Ectodermal cell (in vitro differentiated cells): Measurements from ENCODE around the gene TMEM132A.
"Not testable (repeated sequence)": the region's sequence is repeated elsewhere in the genome, so short reads cannot be mapped to it uniquely, and the experiment has no call there.

ENCODE experiments used
- H3K27ac ChIP-seq: 2 replicates; pipeline ENCODE4 v1.7.0; 2013; ENCODE audit warnings: mild to moderate bottlenecking, low read depth, low read length; ENCODE audit not compliant: insufficient read depth, poor library complexity, severe bottlenecking
- H3K27me3 ChIP-seq: 2 replicates; pipeline ENCODE4 v1.7.0; 2013; ENCODE audit warnings: mild to moderate bottlenecking, low read length; ENCODE audit not compliant: insufficient read depth, control insufficient read depth, poor library complexity, severe bottlenecking
- H3K36me3 ChIP-seq: one replicate; pipeline ENCODE4 v1.7.0; 2013; ENCODE audit warnings: low read length; ENCODE audit not compliant: control insufficient read depth, insufficient read depth
- H3K4me1 ChIP-seq: one replicate; pipeline ENCODE4 v1.7.0; 2013; ENCODE audit warnings: low read length; ENCODE audit not compliant: control insufficient read depth, insufficient read depth
- H3K4me3 ChIP-seq: 2 replicates; pipeline ENCODE4 v1.7.0; 2013; ENCODE audit warnings: low read depth, low read length, control low read depth; ENCODE audit not compliant: insufficient read depth
- H3K9me3 ChIP-seq: 2 replicates; pipeline ENCODE4 v1.7.0; 2013; ENCODE audit warnings: mild to moderate bottlenecking, low read length, moderate library complexity; ENCODE audit not compliant: control insufficient read depth
- WGBS, 2 experiments: methylation state at CpG; one replicate each; pipeline ENCODE4 v1.1.7; 2013; ENCODE audit warnings: missing lambda C conversion rate in 2 of 2; 5-methylcytosine and 5-hydroxymethylcytosine counted together

Gene TMEM132A

DNA sequence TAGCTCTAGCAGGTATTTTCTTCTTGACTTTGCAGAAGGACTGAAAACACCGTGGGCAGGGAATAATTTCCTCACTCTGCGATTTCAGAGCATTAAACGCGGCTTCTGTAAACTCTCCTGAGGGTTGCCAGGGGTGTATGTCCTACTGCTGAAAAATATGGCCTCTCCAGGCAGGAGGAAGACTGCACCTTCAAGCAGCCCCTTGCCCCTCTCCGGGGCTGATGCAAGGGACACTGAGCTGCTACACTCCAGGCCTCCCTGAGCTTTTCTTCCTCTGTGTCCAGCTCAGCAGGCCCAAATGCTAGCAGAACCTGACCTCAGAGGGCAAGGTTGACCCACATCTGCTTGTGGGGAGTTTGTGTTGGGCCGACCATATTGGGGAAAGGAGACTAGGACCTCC lies 49.4 kb downstream of the TMEM132A start:
- H3K27ac ChIP-seq: no peak overlapping the region
- WGBS, 2 experiments: 93 to 94% methylated on average over 6 of the region's 6 CpGs
- no peaks in the 10 kb centered on the region for H3K9me3 ChIP-seq
- H3K4me3 ChIP-seq: no peak overlapping the region
- no peaks in the 10 kb centered on the region for H3K27me3 ChIP-seq
- H3K4me1 ChIP-seq: no peaks in the 10 kb centered on the region
- H3K36me3 ChIP-seq: no peaks in the 10 kb centered on the region

DNA sequence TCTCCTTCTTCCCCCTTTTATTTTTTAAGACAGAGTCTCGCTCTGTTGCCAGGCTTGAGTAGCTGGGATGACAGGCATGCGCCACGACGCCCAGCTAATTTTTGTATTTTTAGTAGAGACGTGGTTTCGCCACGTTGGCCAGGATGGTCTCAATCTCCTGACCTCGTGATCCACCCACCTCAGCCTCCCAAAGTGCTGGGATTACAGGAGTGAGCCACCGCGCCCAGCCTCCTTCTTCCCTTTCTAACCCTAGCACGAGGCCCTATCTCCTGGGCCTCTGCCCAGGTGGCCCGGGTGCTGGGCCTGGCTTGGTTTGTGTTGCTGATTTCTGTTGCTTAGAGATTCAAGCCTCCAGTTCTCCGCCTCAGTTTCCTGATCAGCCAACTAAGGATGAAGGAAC lies 50.1 kb downstream of the TMEM132A start:
- H3K4me1 ChIP-seq, H3K9me3 ChIP-seq, H3K27me3 ChIP-seq, H3K36me3 ChIP-seq, H3K27ac ChIP-seq, H3K4me3 ChIP-seq: not testable (repeated sequence)
- 91% methylated on average over 13 of the region's 13 CpGs for WGBS, 2 experiments

DNA sequence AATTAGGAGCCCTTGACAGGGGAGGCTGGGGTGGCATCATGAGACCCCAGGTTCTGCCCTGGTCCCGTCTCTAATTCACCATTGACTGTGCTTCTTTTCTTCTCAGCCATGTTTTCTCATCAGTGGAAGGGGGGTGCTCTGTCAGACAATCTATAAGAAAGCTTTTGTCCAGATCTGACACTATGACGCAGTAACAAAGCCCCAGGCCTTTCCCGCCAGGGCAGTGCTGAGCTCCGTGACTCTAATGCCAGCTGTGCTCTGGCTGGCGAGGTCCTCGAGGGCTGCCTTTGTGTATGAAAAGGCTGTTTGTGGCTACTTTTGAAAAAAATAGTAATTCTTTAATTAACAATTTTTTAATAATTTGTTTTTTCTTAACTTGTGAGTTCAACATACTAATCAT lies 50.5 kb downstream of the TMEM132A start:
- Histone ChIP-seq H3K4me3 (no peak overlapping the region), H3K27ac (no peak overlapping the region), H3K4me1 (no peaks in the 10 kb centered on the region), H3K9me3 (no peaks in the 10 kb centered on the region), H3K36me3 (no peaks in the 10 kb centered on the region), H3K27me3 (no peaks in the 10 kb centered on the region)
- 86 to 94% methylated on average over 5 to 6 of the region's 6 CpGs for WGBS, 2 experiments

DNA sequence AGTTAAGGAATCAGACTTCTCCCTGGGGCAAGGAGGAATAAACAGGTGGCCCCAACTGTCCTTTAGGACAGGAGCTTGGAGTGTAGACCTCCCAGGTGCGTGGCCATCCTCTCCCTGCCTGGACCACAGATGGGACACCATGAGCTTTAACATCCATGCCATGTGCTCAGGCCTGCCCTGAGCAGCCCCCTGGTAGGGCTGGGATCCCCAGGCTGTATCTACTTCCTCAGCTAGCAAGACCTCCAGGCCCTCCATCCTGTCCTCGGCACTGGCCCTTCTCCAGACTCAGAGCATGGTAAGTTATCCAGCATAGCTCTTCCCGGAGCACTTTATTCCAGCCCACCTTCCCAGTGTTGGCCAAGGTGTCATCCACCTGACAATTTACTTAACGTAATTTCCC lies 53.0 kb downstream of the TMEM132A start:
- WGBS, 2 experiments: 91% methylated on average over 4 of the region's 4 CpGs
- Histone ChIP-seq H3K9me3 (no peaks in the 10 kb centered on the region), H3K4me1 (no peaks in the 10 kb centered on the region), H3K27ac (no peak overlapping the region), H3K36me3 (no peaks in the 10 kb centered on the region), H3K27me3 (no peaks in the 10 kb centered on the region), H3K4me3 (no peak overlapping the region)

DNA sequence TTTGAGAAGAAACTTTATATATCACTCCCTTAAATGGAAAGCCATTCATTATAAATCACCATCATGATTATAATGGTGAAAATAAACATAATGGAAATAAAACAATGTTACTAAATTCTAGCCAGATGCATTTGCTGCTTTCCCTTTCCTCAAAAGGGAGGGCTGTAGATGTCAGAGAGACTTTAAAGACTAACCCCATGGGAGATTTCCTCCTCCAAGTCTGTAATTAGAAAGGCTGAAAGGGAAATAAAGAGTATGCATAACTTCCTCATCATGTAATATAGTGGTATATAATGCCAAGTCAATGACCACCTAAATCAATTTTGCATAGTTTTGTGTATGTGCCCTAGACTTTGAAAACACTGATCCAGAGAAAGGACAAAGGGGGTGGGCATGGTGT lies 53.6 kb downstream of the TMEM132A start:
- no peaks in the 10 kb centered on the region for H3K9me3 ChIP-seq
- H3K27me3 ChIP-seq: no peaks in the 10 kb centered on the region
- no peak overlapping the region for H3K27ac ChIP-seq
- no peaks in the 10 kb centered on the region for H3K4me1 ChIP-seq
- H3K4me3 ChIP-seq: no peak overlapping the region
- no peaks in the 10 kb centered on the region for H3K36me3 ChIP-seq

DNA sequence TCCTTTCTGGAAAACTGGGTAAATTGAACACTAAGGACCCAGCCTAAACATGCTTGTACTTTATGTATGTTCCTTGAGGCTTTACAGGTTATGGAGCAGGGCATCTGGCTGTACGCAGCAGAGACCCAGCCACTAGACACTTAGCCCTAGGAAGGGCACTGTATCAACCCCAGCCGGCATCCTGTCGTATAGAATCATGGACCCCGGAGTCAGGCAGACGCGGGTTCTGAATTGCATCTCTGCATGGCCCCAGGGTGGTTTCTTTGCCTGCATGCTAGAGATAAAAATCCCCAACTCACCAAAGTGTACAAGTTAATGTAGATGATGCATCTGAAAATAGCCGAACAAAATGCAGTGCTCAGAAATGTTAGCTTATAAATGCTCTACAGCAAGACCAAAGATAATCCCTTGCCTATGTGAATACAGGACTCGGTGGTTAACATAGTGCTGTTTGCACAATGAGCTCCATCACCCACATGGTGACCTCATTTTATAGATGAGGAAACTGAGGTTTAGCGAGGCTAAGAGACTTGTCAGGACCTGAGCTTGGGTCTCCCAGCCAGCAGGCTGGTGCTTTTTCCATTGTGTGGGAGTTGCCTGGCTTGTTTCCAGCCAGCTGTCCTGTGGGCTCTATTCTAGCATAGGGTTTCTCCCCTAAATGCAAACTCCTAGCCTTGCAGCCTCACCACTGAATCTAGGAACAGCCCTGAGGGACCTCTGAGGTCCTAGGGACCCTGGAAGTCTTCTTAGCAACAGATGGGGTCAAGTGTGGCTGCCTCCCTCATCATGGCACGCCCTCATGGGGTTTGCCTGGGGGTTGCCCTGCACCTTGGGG lies 54.5 kb downstream of the TMEM132A start:
- Histone ChIP-seq H3K27me3 (no peaks in the 10 kb centered on the region), H3K4me3 (no peak overlapping the region), H3K36me3 (no peaks in the 10 kb centered on the region), H3K4me1 (no peaks in the 10 kb centered on the region), H3K27ac (no peak overlapping the region), H3K9me3 (no peaks in the 10 kb centered on the region)
- WGBS, 2 experiments: 92 to 96% methylated on average over 10 of the region's 10 CpGs

DNA sequence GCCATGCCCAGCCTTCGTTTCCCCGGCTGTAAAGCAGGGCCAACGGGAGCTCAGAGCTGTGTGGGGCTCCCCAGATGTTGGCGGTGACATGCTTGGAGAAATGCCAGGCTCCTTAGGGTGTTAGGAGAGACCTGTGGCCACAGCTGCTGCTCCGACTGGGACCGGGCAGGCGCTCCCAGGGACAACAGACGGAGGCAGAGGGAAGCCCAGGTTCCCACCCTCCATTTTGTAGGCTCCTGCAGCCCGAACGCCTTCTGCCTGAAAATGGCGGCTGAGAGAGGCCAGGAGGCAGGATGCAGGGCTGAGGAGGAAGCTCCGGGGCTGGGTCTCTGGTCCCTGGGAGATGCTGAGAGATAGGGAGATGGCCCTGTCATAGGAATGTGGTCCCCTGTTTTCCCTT lies 57.3 kb downstream of the TMEM132A start:
- no peak overlapping the region for H3K27ac ChIP-seq
- H3K4me1 ChIP-seq: no peaks in the 10 kb centered on the region
- H3K36me3 ChIP-seq: no peaks in the 10 kb centered on the region
- H3K4me3 ChIP-seq: no peak overlapping the region
- H3K27me3 ChIP-seq: no peaks in the 10 kb centered on the region
- WGBS, 2 experiments: 85% methylated on average over 12 of the region's 12 CpGs
- H3K9me3 ChIP-seq: no peaks in the 10 kb centered on the region

DNA sequence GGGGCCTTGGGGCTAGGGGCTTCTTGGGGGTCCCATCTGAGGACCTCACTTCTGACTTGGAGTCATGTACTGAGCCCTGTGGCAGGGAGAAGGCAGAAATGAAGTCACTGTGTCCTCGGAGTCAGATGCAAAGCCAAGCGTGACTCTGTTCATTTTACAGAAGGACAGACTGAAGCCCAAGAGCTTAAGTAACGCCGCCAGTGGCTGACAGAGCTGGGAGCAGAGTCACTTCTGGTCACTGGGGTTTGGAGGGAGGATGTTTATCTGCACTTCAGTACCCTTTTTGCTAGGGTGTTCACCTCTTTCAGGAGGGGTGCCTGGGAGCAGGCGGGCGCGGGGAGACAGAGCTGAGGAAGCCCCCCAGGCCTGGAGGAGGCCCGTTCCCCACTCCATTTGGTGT lies 57.9 kb downstream of the TMEM132A start:
- no peak overlapping the region for H3K27ac ChIP-seq
- no peaks in the 10 kb centered on the region for H3K36me3 ChIP-seq
- H3K27me3 ChIP-seq: no peaks in the 10 kb centered on the region
- WGBS, 2 experiments: 93 to 97% methylated on average over 8 of the region's 8 CpGs
- no peaks in the 10 kb centered on the region for H3K9me3 ChIP-seq
- H3K4me3 ChIP-seq: no peak overlapping the region
- no peaks in the 10 kb centered on the region for H3K4me1 ChIP-seq

DNA sequence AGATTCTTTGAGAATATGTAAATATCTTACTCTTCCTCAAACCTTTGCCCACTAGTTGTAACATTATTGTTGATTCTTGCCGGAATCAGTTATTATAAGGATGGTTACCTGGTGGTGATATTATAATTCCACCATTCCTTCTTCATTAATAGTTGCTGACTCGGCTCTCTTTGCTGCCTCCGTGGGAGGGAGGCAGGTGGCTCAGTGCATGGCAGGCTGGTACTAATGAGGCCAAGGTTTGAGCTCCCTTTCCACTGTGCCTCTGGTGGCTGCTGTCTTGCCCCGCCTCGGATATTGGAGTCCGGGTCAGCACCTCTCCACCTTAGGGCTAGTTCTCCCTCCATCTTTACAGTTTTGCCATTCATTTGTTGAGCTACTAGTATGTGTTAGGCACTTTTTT lies 59.9 kb downstream of the TMEM132A start:
- Histone ChIP-seq H3K27ac (no peak overlapping the region), H3K36me3 (no peaks in the 10 kb centered on the region), H3K9me3 (no peaks in the 10 kb centered on the region), H3K27me3 (no peaks in the 10 kb centered on the region), H3K4me1 (no peaks in the 10 kb centered on the region), H3K4me3 (no peak overlapping the region)
- 67 to 73% methylated on average over 5 of the region's 6 CpGs for WGBS, 2 experiments

DNA sequence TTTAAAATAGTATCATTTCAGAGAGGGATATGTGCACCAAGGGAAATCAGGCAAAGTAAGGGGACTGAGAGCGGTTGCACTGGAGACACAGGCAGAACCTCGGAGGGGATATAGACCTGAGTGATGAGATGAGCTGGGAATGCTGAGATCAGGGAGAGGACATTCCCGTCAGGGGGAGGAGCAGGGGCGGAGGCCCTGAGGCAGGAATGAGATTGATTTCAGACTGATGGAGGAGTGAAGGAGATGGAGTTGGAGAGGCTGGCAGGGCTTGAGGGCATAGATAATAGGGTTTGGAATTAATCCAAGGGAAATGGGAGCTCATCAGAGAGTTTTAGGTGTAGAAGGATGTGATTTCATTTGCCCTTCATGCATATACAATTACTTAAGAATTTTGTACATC lies 60.4 kb downstream of the TMEM132A start:
- Histone ChIP-seq H3K4me1 (no peaks in the 10 kb centered on the region), H3K9me3 (no peaks in the 10 kb centered on the region), H3K4me3 (no peak overlapping the region), H3K27ac (no peak overlapping the region), H3K27me3 (no peaks in the 10 kb centered on the region), H3K36me3 (no peaks in the 10 kb centered on the region)
- 65 to 66% methylated on average over 4 of the region's 4 CpGs for WGBS, 2 experiments

DNA sequence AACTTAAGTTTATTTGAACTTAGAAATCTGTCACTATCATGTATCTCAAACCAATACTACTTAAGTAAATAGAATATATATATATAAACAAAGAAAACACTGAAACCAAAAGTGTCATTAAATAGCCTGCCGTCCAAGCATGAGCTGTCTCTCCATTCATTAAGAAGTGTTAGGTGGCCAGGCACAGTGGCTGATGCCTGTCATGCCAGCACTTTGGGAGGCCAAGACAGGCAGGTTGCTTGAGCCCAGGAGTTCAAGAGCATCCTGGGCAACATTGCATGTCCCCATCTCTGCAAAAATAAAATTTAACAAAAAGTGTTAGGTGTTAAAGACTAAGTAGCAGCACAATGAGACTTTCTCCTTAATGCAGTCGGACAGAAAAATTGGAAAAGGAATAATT lies 61.2 kb downstream of the TMEM132A start:
- Histone ChIP-seq H3K4me3 (no peak overlapping the region), H3K27ac (no peak overlapping the region), H3K36me3 (no peaks in the 10 kb centered on the region), H3K27me3 (no peaks in the 10 kb centered on the region), H3K4me1 (no peaks in the 10 kb centered on the region), H3K9me3 (no peaks in the 10 kb centered on the region)
- WGBS, 2 experiments: 88 to 95% methylated on average over 2 of the region's 2 CpGs
